GM23338 (cell line): Measurements from ENCODE around the gene FGGY. TPM values are rescaled to one million over a fixed set of nuclear protein-coding genes. Genes with fewer than 3 reads are reported as not detected.

Source experiments
- ATAC-seq: fragments of 200-7000 bp; cut with Tn5 transposase; 3 replicates; pipeline ENCODE4 v1.9.1; 2020
- DNase-seq: peaks from one replicate; pipeline ENCODE4 v3.0.0-alpha.2; 2015; ENCODE audit warnings: low spot score
- H2AFZ ChIP-seq: fragments of 200-600 bp; sonication (generic); 2 replicates; pipeline ENCODE4 v1.8.0; 2016; ENCODE audit warnings: antibody characterized with exemption, mild to moderate bottlenecking, moderate library complexity
- H3F3A ChIP-seq: fragments of 200-600 bp; sonication (generic); replicated peaks from 2 replicates; pipeline ENCODE4 v1.8.0; 2017; ENCODE audit warnings: antibody characterized with exemption, mixed run types, low read depth
- H3K27ac ChIP-seq: fragments of 200-600 bp; sonication (generic); 2 replicates; pipeline ENCODE4 v1.6.1; 2016; ENCODE audit warnings: low read depth
- H3K27me3 ChIP-seq: fragments of 200-600 bp; sonication (generic); 2 replicates; pipeline ENCODE4 v1.8.0; 2016; ENCODE audit warnings: mild to moderate bottlenecking, mixed run types, moderate library complexity; ENCODE audit not compliant: insufficient read depth
- H3K36me3 ChIP-seq: fragments of 200-600 bp; sonication (generic); 2 replicates; pipeline ENCODE4 v1.8.0; 2016; ENCODE audit warnings: mild to moderate bottlenecking; ENCODE audit not compliant: insufficient read depth
- H3K4me1 ChIP-seq: fragments of 200-600 bp; sonication (generic); 2 replicates; pipeline ENCODE4 v1.8.0; 2016; ENCODE audit warnings: mild to moderate bottlenecking, moderate library complexity; ENCODE audit not compliant: insufficient read depth
- H3K4me2 ChIP-seq: fragments of 200-600 bp; sonication (generic); 2 replicates; pipeline ENCODE4 v1.7.1; 2017; ENCODE audit warnings: mixed run types
- H3K4me3 ChIP-seq: fragments of 200-600 bp; sonication (generic); 2 replicates; pipeline ENCODE4 v1.6.1; 2016; ENCODE audit warnings: mixed run types
- H3K79me2 ChIP-seq: fragments of 200-600 bp; sonication (generic); replicated peaks from 2 replicates; pipeline ENCODE4 v1.8.0; 2017; ENCODE audit warnings: mild to moderate bottlenecking; ENCODE audit not compliant: insufficient read depth
- H3K9me2 ChIP-seq: fragments of 200-600 bp; sonication (generic); 2 replicates; pipeline ENCODE4 v1.8.0; 2017; ENCODE audit not compliant: insufficient read depth
- H4K20me1 ChIP-seq: fragments of 200-600 bp; sonication (generic); replicated peaks from 2 replicates; pipeline ENCODE4 v1.8.0; 2017; ENCODE audit warnings: mild to moderate bottlenecking; ENCODE audit not compliant: insufficient read depth
- H3K27ac Mint-ChIP-seq: 2 replicates; pipeline ENCODE4 v1.8.0; 2020; ENCODE audit warnings: inconsistent platforms, mild to moderate bottlenecking, moderate library complexity, mixed read lengths
- H3K27me3 Mint-ChIP-seq: 3 replicates; pipeline ENCODE4 v1.8.0; 2022; ENCODE audit warnings: low read depth, mild to moderate bottlenecking, moderate library complexity, mixed read lengths, inconsistent platforms; ENCODE audit not compliant: insufficient read depth, poor library complexity
- H3K36me3 Mint-ChIP-seq: 3 replicates; pipeline ENCODE4 v1.8.0; 2021; ENCODE audit warnings: low read depth, mild to moderate bottlenecking, inconsistent platforms, moderate library complexity, mixed read lengths
- H3K4me1 Mint-ChIP-seq: 3 replicates; pipeline ENCODE4 v1.8.0; 2020; ENCODE audit warnings: mild to moderate bottlenecking, inconsistent platforms, mixed read lengths
- H3K4me3 Mint-ChIP-seq: 3 replicates; pipeline ENCODE4 v1.8.0; 2021; ENCODE audit warnings: moderate library complexity, mild to moderate bottlenecking, inconsistent platforms, mixed read lengths
- H3K9me3 Mint-ChIP-seq: 3 replicates; pipeline ENCODE4 v1.8.0; 2020; ENCODE audit warnings: moderate library complexity, mild to moderate bottlenecking, inconsistent platforms, mixed read lengths
- CREB1 ChIP-seq: fragments of 250-450 bp; sonication (Bioruptor Pico); IDR thresholded peaks from 2 replicates; pipeline ENCODE4 v1.5.0; 2020; ENCODE audit warnings: low read depth, mild to moderate bottlenecking, moderate library complexity
- EZH2 ChIP-seq: fragments of 200-600 bp; sonication (generic); IDR thresholded peaks from one replicate; pipeline ENCODE4 v1.8.0; 2017; ENCODE audit warnings: antibody characterized with exemption, mild to moderate bottlenecking, low read depth; ENCODE audit not compliant: unreplicated experiment
- EZH2phosphoT487 ChIP-seq: fragments of 200-600 bp; sonication (generic); IDR thresholded peaks from one replicate; pipeline ENCODE4 v1.8.1; 2018; ENCODE audit warnings: antibody characterized with exemption; ENCODE audit not compliant: unreplicated experiment
- JUNB ChIP-seq: IDR thresholded peaks from one replicate; pipeline ENCODE4 v1.6.1; 2016; ENCODE audit warnings: antibody characterized with exemption; ENCODE audit not compliant: unreplicated experiment
- NANOG ChIP-seq: IDR thresholded peaks from 2 replicates; pipeline ENCODE4 v1.6.1; 2016; ENCODE audit warnings: antibody characterized with exemption, borderline replicate concordance
- POLR2AphosphoS5 ChIP-seq: IDR thresholded peaks from 2 replicates; pipeline ENCODE4 v1.6.1; 2016; ENCODE audit warnings: antibody characterized with exemption, low read depth
- STAT1 ChIP-seq: IDR thresholded peaks from one replicate; pipeline ENCODE4 v1.6.1; 2016; ENCODE audit warnings: antibody characterized with exemption; ENCODE audit not compliant: unreplicated experiment
- ZNF114 ChIP-seq: fragments of 250-450 bp; sonication (Bioruptor Pico); IDR thresholded peaks from 2 replicates; pipeline ENCODE4 v1.5.0; 2020; ENCODE audit warnings: mild to moderate bottlenecking, moderate library complexity
- ZNF331 ChIP-seq: fragments of 250-450 bp; sonication (Bioruptor Pico); IDR thresholded peaks from 2 replicates; pipeline ENCODE4 v1.5.0; 2020; ENCODE audit warnings: low read depth, mild to moderate bottlenecking, moderate library complexity
- ZNF462 ChIP-seq: fragments of 250-450 bp; sonication (Bioruptor Pico); IDR thresholded peaks from 2 replicates; pipeline ENCODE4 v1.5.0; 2020; ENCODE audit warnings: mild to moderate bottlenecking, moderate library complexity
- polyA plus RNA-seq: library from polyadenylated mRNA; unstranded; fragments of >200 nt; fragmentation: Nextera tagmentation; extraction: Ambion mirVana; gene quantifications from 2 replicates; pipeline ENCODE4 v1.2.1, GENCODE V29; 2016
- total RNA-seq: library from RNA; depleted of rRNA; stranded (reverse); fragments of >200 nt; shearing (Covaris generic); gene quantifications from 2 replicates; pipeline ENCODE4 v1.2.3, GENCODE V29; 2014

FGGY gene
- total and polyA plus RNA-seq, 2 experiments from 2014 or later = 10.9 to 21.4 TPM

GRCh38 chr1:59355361-59355760 is 58.5 kb downstream of the FGGY start (continued):
- TF ChIP-seq ZNF462 (CRISPR knock-in tag) (no peak), JUNB (no peak), EZH2phosphoT487 (no peak), STAT1 (no peak), EZH2 (no peak), CREB1 (no peak), POLR2AphosphoS5 (no peak), ZNF114 (no peak)

DNA sequence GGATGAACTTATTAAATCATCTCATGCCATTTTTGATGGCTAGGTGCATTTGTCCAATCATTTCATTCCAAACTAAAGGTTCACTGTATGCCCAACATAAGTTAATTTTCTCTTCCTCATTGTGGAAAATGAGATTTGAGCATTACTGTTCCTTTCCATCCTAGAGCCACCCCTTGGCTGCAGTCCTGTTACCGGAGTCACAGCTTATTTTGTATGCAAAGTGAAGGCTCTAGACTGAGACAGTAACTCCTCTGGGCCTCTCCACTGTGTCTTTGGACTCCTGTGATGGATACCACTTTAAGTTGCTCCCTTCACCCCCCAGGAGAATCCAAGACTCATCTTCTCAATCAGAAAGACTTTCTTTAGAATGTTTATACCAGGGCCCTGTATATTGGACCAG is 59.7 kb downstream of the FGGY start:
- Mint-ChIP-seq H3K27ac (no peak overlapping the region), H3K27me3 (peaks cover 1% of the 10 kb centered on the region), H3K4me3 (no peak overlapping the region), H3K36me3 (no peaks in the 10 kb centered on the region), H3K4me1 (peaks cover 2% of the 10 kb centered on the region; the same call in 1 of the 3 replicates), H3K9me3 (no peaks in the 10 kb centered on the region)
- no peaks in the 10 kb centered on the region for H3K79me2 ChIP-seq
- no peak overlapping the region for H3K27ac ChIP-seq
- no peaks in the 10 kb centered on the region for H4K20me1 ChIP-seq
- no peak overlapping the region for H2AFZ ChIP-seq
- no peak overlapping the region for H3K4me2 ChIP-seq
- no peaks in the 10 kb centered on the region for H3K36me3 ChIP-seq
- ATAC-seq (no peak), DNase-seq (no peak)
- no peak overlapping the region for H3K4me3 ChIP-seq
- no peaks in the 10 kb centered on the region for H3F3A ChIP-seq
- H3K9me2 ChIP-seq = no peaks in the 10 kb centered on the region
- no peaks in the 10 kb centered on the region for H3K27me3 ChIP-seq
- no peaks in the 10 kb centered on the region for H3K4me1 ChIP-seq
- no peak for TF ChIP-seq POLR2AphosphoS5
- TF ChIP-seq JUNB = no peak
- no peak for TF ChIP-seq ZNF331 (CRISPR knock-in tag)
- no peak for TF ChIP-seq NANOG
- TF ChIP-seq EZH2 = no peak
- no peak for TF ChIP-seq ZNF462 (CRISPR knock-in tag)
